HG03064 (cell line): Measurements from ENCODE around the gene PTMA.
A peak's percentile ranks its signal among the peaks of the same experiment; 100 is the strongest.
"Not testable (repeated sequence)": the region's sequence is repeated elsewhere in the genome, so short reads cannot be mapped to it uniquely, and the experiment has no call there.

ENCODE experiments used
- ATAC-seq: cut with Tn5 transposase; IDR thresholded peaks from one replicate; pipeline ENCODE4 v1.9.1; 2021; ENCODE audit warnings: low read depth; ENCODE audit not compliant: unreplicated experiment

Gene PTMA

GRCh38 chr2:231691251-231691772 is 17.0 kb upstream of the PTMA start:
- ATAC-seq = no peak

- ATAC-seq = no peak
Observed at GRCh38 chr2:231692847-231693246, 15.5 kb upstream of the PTMA start.

GRCh38 chr2:231693956-231694355 is 14.4 kb upstream of the PTMA start:
- no peak for ATAC-seq

- no peak for ATAC-seq
Observed at GRCh38 chr2:231696004-231696367, 12.3 kb upstream of the PTMA start.

- no peak for ATAC-seq
Observed at GRCh38 chr2:231699006-231699405, 9.3 kb upstream of the PTMA start.

GRCh38 chr2:231701456-231702373 is 6.6 kb upstream of the PTMA start:
- ATAC-seq = no peak

GRCh38 chr2:231704017-231704416 is 4.3 kb upstream of the PTMA start:
- ATAC-seq = no peak

- ATAC-seq = peak; percentile 36
Observed at GRCh38 chr2:231706731-231707624, 1.3 kb upstream of the PTMA start.

GRCh38 chr2:231707625-231707926 is 749 bp upstream of the PTMA start:
- ATAC-seq = peak; percentile 0

GRCh38 chr2:231708773-231709635 is 679 bp downstream of the PTMA start:
- no peak for ATAC-seq

- no peak for ATAC-seq
Observed at GRCh38 chr2:231709636-231709980, 1.3 kb downstream of the PTMA start.

GRCh38 chr2:231709981-231710798 is 1.9 kb downstream of the PTMA start:
- ATAC-seq = no peak

GRCh38 chr2:231710799-231711676 is 2.7 kb downstream of the PTMA start:
- no peak for ATAC-seq

- no peak for ATAC-seq
Observed at GRCh38 chr2:231711677-231712450, 3.5 kb downstream of the PTMA start.

- not testable (repeated sequence) for ATAC-seq
Observed at GRCh38 chr2:231712451-231713021, 4.2 kb downstream of the PTMA start.

- not testable (repeated sequence) for ATAC-seq
Observed at GRCh38 chr2:231713406-231713729, 5.0 kb downstream of the PTMA start.

GRCh38 chr2:231713730-231714638 is 5.7 kb downstream of the PTMA start:
- no peak for ATAC-seq
